Tibial nerve (tissue), 4 donors: Measurements from ENCODE around the gene OR10A2.

Experiments used
- CTCF ChIP-seq, 5 experiments: fragments of 200-600 bp in 3 of 5; fragments of 450-650 bp in 2 of 5; sonication (generic) in 3 of 5; IDR thresholded peaks; one replicate each; pipeline ENCODE4 v1.5.1; 2016 to 2019; ENCODE audit warnings: antibody characterized with exemption in 5 of 5, mild to moderate bottlenecking in 3 of 5, moderate library complexity in 2 of 5
- EP300 ChIP-seq, 2 donors: sonication (generic); formaldehyde crosslinking; IDR thresholded peaks; one replicate each; pipeline ENCODE4 v1.6.1; 2017; ENCODE audit warnings: antibody characterized with exemption in 2 of 2, mild to moderate bottlenecking in 1 of 2
- POLR2A ChIP-seq, 2 donors: fragments of 450-650 bp; IDR thresholded peaks; one replicate each; pipeline ENCODE4 v1.6.1; 2017; ENCODE audit warnings: antibody characterized with exemption in 2 of 2, mild to moderate bottlenecking in 2 of 2, moderate library complexity in 2 of 2

GRCh38 chr11:6920702-6921101 is 57.8 kb downstream of the OR10A2 start, which contains the start of gene OR2D3:
- TF ChIP-seq CTCF (IDR thresholded peaks at IDR 0.05) (no peak), POLR2A (IDR thresholded peaks at IDR 0.05) (no peak), EP300 (IDR thresholded peaks at IDR 0.05) (no peak)
